K562 (cell line): Measurements from ENCODE around the gene EXOC4. TPM values are rescaled to one million over a fixed set of nuclear protein-coding genes. Genes with fewer than 3 reads are reported as not detected.

Experiments
- ARID1B ChIP-seq: fragments of 450-650 bp; IDR thresholded peaks from 2 replicates; pipeline ENCODE4 v1.6.1; 2016; ENCODE audit warnings: antibody characterized with exemption, mild to moderate bottlenecking, inconsistent platforms
- ARID2 ChIP-seq: fragments of 450-650 bp; IDR thresholded peaks from 2 replicates; pipeline ENCODE4 v1.6.1; 2017; ENCODE audit warnings: antibody characterized with exemption, mild to moderate bottlenecking
- BACH1 ChIP-seq: fragments of 200-800 bp; sonication (Bioruptor generic); IDR thresholded peaks from 2 replicates; pipeline ENCODE4 v1.6.1; 2016; ENCODE audit warnings: missing genetic modification characterization, missing compliant biosample characterization
- CXXC5 ChIP-seq: fragments of 250-450 bp; sonication (Bioruptor Pico); IDR thresholded peaks from 2 replicates; pipeline ENCODE4 v1.8.0; 2022; ENCODE audit warnings: inconsistent platforms, mild to moderate bottlenecking, moderate library complexity
- JUN ChIP-seq, 2 experiments: sonication (generic) in 1 of 2; formaldehyde crosslinking in 1 of 2; IDR thresholded peaks; 2 replicates each; pipeline versions ENCODE4 v1.6.1 to v1.8.0; 2012 to 2022; ENCODE audit warnings: borderline replicate concordance in 2 of 2, mild to moderate bottlenecking in 2 of 2, improper control_type of control experiment in 1 of 2, low read depth in 1 of 2, low read length in 1 of 2, missing genetic modification reagents in 1 of 2
- NFXL1 ChIP-seq: fragments of 450-650 bp; formaldehyde crosslinking; IDR thresholded peaks from 2 replicates; pipeline ENCODE4 v1.4.0; 2021; ENCODE audit warnings: mild to moderate bottlenecking
- SMARCB1 ChIP-seq: IDR thresholded peaks from 2 replicates; pipeline ENCODE4 v1.6.1; 2011; ENCODE audit warnings: improper control_type of control experiment, low read depth; ENCODE audit not compliant: insufficient read length
- YY1 ChIP-seq, 3 experiments: IDR thresholded peaks; 2 replicates each; pipeline ENCODE4 v1.6.1; 2011; ENCODE audit warnings: low read length in 2 of 3, mild to moderate bottlenecking in 2 of 3, moderate library complexity in 2 of 3, borderline replicate concordance in 1 of 3, control low read depth in 1 of 3, low read depth in 1 of 3; ENCODE audit not compliant: insufficient read depth in 3 of 3, insufficient replicate concordance in 2 of 3, control insufficient read depth in 1 of 3, insufficient read length in 1 of 3; ENCODE audit errors: extremely low read depth in 1 of 3
- polyA plus RNA-seq, 8 experiments: library from polyadenylated mRNA; depleted of rRNA in 4 of 8; stranded (reverse) in 5 of 8; unstranded in 3 of 8; fragments of >200 nt; fragmentation: Nextera tagmentation in 2 of 8; fragmentation: Illumina TruSeq in 1 of 8; extraction: Ambion mirVana in 2 of 8; extraction: Trizol in 1 of 8; gene quantifications; 2 replicates each; pipeline versions ENCODE4 v1.2.1 to v1.2.3, GENCODE V29; 2011 to 2014; ENCODE audit warnings: inconsistent platforms in 1 of 8, missing spikeins in 1 of 8
- total RNA-seq, 7 experiments: library from RNA; depleted of rRNA in 6 of 7; stranded (reverse); fragments of >200 nt in 6 of 7; fragmentation: Illumina TruSeq in 2 of 7; extraction: Trizol in 2 of 7; gene quantifications; 2 replicates each; pipeline versions ENCODE4 v1.2.1 to v1.2.3, GENCODE V29; 2011 to 2021; ENCODE audit warnings: low replicate concordance in 1 of 7
- TF ChIP-seq, protein P1 (sequence below): fragments of 250-450 bp; sonication (Bioruptor Pico); IDR thresholded peaks from 2 replicates; pipeline ENCODE4 v1.4.0; 2020
- TF ChIP-seq, protein P2 (sequence below): fragments of 450-650 bp; formaldehyde crosslinking; IDR thresholded peaks from 2 replicates; pipeline ENCODE4 v1.4.0; 2020; ENCODE audit warnings: mild to moderate bottlenecking, mixed read lengths
- TF ChIP-seq, protein P3 (sequence below): sonication (generic); formaldehyde crosslinking; IDR thresholded peaks from 2 replicates; pipeline ENCODE4 v1.8.1; 2023; ENCODE audit warnings: mild to moderate bottlenecking, missing genetic modification reagents
- TF ChIP-seq, protein P4 (sequence below): fragments of 250-450 bp; sonication (Bioruptor Pico); IDR thresholded peaks from 2 replicates; pipeline ENCODE4 v1.5.0; 2021; ENCODE audit warnings: mild to moderate bottlenecking, moderate library complexity

EXOC4 gene
- total and polyA plus RNA-seq, 9 of the 15 experiments (the other 6 are each of a cell fraction or from before 2014, with no cell fraction given): 18.5 to 73.1 (median 46.6) TPM

DNA sequence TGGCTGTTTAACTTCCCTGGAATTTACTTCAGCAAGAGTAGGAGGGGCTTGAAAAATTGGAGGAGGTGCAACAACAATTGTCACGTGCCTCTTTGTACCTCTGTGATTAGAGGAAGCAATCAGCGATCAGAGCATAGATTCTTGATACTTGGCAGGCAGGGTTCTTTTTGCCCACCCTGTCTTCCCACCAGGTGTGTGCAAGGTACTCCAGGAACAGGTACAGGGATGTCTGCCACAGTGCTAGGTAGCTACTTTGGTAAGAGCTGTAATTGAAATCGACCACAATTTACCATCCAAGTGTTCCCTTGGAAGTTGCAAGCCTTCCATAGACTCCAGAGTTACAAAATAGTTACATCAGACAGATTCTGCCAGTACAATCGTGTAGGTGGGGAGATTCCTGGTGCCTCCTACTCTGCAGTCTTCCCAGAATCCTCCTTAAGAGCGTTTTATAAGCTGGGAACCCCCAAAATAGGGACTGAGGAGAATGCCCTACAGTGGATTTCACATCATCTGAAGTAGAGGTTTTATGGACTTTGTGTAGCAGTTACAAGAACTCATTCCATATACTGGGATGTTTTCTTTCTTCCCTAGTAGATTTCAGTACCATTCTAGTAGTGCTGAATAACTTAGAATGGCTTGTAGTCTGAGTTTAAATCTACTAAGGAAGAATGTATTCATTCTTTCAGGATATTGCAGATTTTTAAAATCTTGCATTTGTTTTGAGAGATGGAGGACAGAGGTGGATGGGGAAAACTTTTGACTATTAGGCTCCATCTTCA lies 101.9 kb downstream of the EXOC4 start (continued):
- TF ChIP-seq, protein P1, sequence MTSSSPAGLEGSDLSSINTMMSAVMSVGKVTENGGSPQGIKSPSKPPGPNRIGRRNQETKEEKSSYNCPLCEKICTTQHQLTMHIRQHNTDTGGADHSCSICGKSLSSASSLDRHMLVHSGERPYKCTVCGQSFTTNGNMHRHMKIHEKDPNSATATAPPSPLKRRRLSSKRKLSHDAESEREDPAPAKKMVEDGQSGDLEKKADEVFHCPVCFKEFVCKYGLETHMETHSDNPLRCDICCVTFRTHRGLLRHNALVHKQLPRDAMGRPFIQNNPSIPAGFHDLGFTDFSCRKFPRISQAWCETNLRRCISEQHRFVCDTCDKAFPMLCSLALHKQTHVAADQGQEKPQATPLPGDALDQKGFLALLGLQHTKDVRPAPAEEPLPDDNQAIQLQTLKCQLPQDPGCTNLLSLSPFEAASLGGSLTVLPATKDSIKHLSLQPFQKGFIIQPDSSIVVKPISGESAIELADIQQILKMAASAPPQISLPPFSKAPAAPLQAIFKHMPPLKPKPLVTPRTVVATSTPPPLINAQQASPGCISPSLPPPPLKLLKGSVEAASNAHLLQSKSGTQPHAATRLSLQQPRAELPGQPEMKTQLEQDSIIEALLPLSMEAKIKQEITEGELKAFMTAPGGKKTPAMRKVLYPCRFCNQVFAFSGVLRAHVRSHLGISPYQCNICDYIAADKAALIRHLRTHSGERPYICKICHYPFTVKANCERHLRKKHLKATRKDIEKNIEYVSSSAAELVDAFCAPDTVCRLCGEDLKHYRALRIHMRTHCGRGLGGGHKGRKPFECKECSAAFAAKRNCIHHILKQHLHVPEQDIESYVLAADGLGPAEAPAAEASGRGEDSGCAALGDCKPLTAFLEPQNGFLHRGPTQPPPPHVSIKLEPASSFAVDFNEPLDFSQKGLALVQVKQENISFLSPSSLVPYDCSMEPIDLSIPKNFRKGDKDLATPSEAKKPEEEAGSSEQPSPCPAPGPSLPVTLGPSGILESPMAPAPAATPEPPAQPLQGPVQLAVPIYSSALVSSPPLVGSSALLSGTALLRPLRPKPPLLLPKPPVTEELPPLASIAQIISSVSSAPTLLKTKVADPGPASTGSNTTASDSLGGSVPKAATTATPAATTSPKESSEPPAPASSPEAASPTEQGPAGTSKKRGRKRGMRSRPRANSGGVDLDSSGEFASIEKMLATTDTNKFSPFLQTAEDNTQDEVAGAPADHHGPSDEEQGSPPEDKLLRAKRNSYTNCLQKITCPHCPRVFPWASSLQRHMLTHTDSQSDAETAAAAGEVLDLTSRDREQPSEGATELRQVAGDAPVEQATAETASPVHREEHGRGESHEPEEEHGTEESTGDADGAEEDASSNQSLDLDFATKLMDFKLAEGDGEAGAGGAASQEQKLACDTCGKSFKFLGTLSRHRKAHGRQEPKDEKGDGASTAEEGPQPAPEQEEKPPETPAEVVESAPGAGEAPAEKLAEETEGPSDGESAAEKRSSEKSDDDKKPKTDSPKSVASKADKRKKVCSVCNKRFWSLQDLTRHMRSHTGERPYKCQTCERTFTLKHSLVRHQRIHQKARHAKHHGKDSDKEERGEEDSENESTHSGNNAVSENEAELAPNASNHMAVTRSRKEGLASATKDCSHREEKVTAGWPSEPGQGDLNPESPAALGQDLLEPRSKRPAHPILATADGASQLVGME (CRISPR knock-in tag): no peak
- TF ChIP-seq, protein P2, sequence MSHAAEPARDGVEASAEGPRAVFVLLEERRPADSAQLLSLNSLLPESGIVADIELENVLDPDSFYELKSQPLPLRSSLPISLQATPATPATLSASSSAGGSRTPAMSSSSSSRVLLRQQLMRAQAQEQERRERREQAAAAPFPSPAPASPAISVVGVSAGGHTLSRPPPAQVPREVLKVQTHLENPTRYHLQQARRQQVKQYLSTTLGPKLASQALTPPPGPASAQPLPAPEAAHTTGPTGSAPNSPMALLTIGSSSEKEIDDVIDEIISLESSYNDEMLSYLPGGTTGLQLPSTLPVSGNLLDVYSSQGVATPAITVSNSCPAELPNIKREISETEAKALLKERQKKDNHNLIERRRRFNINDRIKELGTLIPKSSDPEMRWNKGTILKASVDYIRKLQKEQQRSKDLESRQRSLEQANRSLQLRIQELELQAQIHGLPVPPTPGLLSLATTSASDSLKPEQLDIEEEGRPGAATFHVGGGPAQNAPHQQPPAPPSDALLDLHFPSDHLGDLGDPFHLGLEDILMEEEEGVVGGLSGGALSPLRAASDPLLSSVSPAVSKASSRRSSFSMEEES (CRISPR knock-in tag): peak; percentile 82
- TF ChIP-seq, protein P3, sequence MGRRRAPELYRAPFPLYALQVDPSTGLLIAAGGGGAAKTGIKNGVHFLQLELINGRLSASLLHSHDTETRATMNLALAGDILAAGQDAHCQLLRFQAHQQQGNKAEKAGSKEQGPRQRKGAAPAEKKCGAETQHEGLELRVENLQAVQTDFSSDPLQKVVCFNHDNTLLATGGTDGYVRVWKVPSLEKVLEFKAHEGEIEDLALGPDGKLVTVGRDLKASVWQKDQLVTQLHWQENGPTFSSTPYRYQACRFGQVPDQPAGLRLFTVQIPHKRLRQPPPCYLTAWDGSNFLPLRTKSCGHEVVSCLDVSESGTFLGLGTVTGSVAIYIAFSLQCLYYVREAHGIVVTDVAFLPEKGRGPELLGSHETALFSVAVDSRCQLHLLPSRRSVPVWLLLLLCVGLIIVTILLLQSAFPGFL: no peak
- TF ChIP-seq ARID1B (no peak), YY1 (IDR thresholded peaks at IDR 0.05; ENCODE audit: borderline replicate concordance in 1 of 3, control insufficient read depth in 1 of 3, extremely low read depth in 1 of 3, insufficient read depth in 3 of 3, insufficient read length in 1 of 3, insufficient replicate concordance in 2 of 3, low read depth in 1 of 3, low read length in 2 of 3) (no peak), ARID2 (no peak), CXXC5 (0 out of 2 replicates have a peak, but pooled peaks have one; percentile 18), SMARCB1 (no peak), BACH1 (peak; percentile 63; the same call in 1 of the 2 replicates), JUN (IDR thresholded peaks at IDR 0.05; ENCODE audit: borderline replicate concordance, low read depth, low read length) (no peak), JUN (CRISPR knock-in tag; IDR thresholded peaks at IDR 0.05; ENCODE audit: borderline replicate concordance) (0 out of 2 replicates have a peak, but pooled peaks have one; percentile 31), NFXL1 (CRISPR knock-in tag) (no peak)
- TF ChIP-seq, protein P4, sequence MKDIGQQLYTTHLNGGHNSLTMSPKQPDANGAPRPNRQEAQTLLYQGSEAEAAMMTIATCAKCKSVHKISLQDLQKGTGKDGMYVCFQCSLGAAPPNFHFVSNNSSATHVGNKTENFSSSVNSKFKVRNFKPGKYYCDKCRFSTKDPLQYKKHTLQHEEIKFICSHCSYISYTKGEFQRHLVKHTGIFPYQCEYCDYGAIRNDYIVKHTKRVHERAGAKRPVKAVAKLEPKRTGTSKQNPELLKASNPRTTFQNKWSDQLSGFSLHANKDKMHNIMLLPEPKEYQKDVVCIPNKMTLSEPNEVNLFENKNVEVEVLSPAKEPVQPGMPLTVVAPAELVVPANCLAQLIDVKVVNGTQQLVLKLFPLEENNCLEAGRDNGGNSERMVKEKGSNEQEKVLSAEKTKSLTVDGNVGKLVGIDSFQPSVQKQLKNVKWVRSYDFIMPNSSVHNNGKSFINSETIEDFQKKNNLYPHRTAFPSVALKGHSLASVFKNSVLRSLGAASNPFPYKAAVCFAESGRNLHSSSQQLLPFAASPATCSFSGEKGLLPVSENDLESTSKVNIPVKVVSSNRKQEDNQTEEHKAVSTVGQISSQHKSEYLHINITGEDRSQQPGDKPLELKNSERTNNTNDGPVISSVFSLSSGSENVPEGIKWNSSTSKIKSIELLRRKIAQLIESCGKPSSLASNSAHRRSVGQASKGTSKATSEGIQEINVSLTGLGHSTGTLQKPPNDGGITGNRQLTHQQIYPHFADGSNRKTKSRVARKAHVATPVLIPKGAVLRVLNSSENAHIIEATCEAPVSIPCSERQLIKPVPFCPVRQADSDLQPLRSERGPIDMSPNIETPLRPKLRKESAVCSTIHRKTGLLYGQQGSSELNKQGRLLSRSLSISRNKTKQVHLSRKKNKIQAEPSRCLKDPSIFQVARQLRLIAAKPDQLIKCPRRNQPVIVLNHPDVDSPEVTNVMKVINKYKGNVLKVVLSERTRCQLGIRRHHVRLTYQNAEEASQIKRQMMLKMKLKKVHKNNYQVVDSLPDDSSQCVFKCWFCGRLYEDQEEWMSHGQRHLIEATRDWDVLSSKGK (CRISPR knock-in tag): no peak
